Mononuclear cell (primary cell): Measurements from ENCODE around the gene ITGBL1. TPM values are rescaled to one million over a fixed set of nuclear protein-coding genes. Genes with fewer than 3 reads are reported as not detected.

Experiments used
- H3K27me3 ChIP-seq: 2 replicates; pipeline ENCODE4 v1.6.0; 2011; ENCODE audit warnings: low read length, control low read depth; ENCODE audit not compliant: insufficient read depth
- H3K4me1 ChIP-seq: 2 replicates; pipeline ENCODE4 v1.5.1; 2011; ENCODE audit warnings: mild to moderate bottlenecking, low read length, control low read depth; ENCODE audit not compliant: insufficient read depth
- H3K4me3 ChIP-seq: 2 replicates; pipeline ENCODE4 v1.5.1; 2011; ENCODE audit warnings: mild to moderate bottlenecking, low read length, moderate library complexity
- H3K9me3 ChIP-seq: 2 replicates; pipeline ENCODE4 v1.5.1; 2011; ENCODE audit warnings: low read depth, mild to moderate bottlenecking, control low read depth, low read length
- total RNA-seq: library from RNA; depleted of rRNA; stranded (reverse); fragments of >200 nt; gene quantifications from one replicate; pipeline ENCODE4 v1.2.3, GENCODE V29; 2012

Gene ITGBL1
- total RNA-seq, 1 donor = not detected

DNA sequence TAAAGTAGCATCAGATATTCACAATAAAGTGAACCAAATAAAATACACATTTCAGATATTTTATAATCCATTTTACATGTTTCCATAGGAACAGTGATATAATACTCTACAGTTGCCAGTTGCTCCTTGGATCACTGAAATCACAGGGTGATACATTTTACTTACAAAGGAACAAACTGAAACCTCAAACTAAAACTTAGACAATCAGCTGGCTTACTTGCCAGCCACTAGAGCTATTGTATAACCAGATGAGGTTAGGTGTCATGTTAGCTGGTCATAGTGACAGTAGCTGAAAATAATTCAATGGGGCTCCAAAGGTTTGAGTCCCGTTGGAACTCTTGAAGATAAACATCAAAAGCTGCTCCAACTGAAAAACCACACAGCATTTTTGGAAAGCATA is 274.6 kb downstream of the ITGBL1 start:
- H3K4me1 ChIP-seq = no peaks in the 10 kb centered on the region
- no peaks in the 10 kb centered on the region for H3K27me3 ChIP-seq
- no peaks in the 10 kb centered on the region for H3K9me3 ChIP-seq
- H3K4me3 ChIP-seq = no peak overlapping the region

DNA sequence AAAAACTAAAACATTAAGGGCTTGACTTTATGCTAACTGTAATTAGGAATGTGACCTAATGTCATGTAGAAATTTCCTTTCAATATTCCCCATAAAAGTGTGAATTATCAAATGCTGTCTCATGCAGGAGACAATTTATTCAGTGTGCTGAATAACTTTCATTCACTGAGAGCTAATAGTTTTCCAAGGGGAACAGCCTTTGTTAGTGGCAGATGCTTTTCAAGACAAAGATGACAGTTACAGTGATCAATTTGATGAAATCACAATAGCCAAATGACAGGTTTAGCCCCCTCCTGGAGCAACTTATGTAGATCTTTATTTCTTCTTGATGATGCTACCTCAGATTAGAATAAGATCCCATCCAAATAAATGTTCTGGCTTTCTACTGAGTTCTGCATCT is 275.5 kb downstream of the ITGBL1 start:
- Histone ChIP-seq H3K9me3 (no peaks in the 10 kb centered on the region), H3K27me3 (no peaks in the 10 kb centered on the region), H3K4me3 (no peak overlapping the region), H3K4me1 (no peaks in the 10 kb centered on the region)

DNA sequence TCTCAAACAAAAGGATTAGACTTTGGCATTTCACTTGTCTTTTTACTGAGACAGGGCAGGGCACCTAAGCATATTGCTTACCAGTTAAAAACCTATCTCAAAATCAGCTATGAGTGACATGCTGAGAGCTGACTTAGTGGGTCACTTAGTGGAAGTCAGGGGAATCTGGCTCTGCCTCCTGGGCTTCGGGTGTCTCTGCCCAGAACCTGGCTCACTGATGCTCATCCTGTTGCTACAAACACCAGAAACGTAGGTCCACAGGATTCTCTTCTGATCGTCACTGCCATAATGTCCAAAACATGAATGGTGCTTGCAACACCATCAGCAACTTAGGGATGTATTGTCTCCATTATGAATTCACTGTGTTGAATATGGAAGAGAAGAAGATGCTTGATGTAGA is 276.1 kb downstream of the ITGBL1 start:
- H3K9me3 ChIP-seq = no peaks in the 10 kb centered on the region
- no peak overlapping the region for H3K4me3 ChIP-seq
- no peaks in the 10 kb centered on the region for H3K4me1 ChIP-seq

DNA sequence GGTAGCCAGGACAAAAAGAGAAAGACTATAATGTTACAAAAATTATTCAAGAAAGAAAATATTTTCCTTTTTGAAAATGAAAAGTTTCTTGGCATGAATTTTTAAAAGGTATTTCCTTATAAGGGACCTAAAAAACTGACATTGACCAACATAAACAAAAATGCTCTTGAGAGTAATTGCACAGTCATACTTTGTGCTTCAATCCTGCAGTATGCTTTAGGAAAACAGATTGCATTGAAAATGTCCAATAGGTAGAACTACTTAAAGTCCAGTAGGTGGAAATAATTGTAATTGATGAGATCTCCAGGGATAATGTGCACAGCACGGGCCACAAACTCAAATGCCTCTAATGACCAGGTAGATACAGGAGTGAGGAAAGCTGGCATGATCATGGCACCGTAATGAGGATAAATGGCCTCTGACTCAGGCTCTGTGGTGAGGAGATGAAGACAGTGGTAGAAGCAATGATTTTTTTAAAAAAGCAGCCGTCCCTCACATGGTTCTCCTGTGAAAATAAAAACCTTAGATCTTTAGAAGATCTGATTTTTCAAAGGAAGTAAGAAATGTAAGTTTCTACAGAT is 278.0 kb downstream of the ITGBL1 start:
- H3K4me3 ChIP-seq = no peak overlapping the region
- no peaks in the 10 kb centered on the region for H3K9me3 ChIP-seq
- no peaks in the 10 kb centered on the region for H3K27me3 ChIP-seq
- H3K4me1 ChIP-seq = no peaks in the 10 kb centered on the region

More for the DNA sequence above, 276.1 kb downstream of the ITGBL1 start:
- no peaks in the 10 kb centered on the region for H3K27me3 ChIP-seq

DNA sequence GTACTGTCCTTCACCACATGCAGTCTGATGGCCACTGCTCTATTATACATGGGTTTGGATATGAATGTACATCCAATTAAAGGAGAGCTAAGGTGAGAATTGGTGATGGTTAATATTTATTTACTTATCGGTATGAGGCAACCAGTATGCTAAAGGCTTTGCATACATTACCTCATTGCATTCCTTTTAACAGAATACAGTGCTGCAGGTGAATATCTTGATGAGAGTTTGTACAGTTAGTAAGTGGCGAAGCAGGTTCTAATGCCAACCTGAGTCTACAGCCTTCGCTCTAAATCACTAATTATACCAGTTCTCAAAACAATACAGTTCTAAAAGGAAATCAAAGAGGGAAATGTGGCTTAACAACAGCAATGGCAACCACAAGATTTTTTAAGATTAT is 284.1 kb downstream of the ITGBL1 start:
- no peaks in the 10 kb centered on the region for H3K9me3 ChIP-seq
- no peaks in the 10 kb centered on the region for H3K27me3 ChIP-seq
- no peak overlapping the region for H3K4me3 ChIP-seq

DNA sequence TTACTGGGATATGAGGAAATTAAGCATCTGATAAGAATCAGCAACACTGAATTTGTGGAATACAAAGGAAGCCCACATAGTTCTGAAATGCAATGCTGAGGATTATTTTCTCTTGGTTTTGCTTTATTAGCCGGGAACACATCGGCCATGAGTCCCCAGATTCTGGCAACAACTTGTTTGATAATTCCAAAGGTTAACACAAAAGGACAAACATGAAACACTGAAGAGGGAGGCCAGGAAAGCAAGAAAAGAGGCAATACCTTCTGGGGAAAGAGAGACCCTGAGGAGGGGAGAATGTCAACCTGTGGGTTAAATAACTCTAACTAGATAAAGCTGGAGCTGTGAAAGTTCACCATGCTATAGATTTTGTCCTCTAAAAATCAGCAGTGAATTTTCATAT is 285.9 kb downstream of the ITGBL1 start:
- H3K9me3 ChIP-seq = no peaks in the 10 kb centered on the region

More for the DNA sequence above, 284.1 kb downstream of the ITGBL1 start:
- no peaks in the 10 kb centered on the region for H3K4me1 ChIP-seq

DNA sequence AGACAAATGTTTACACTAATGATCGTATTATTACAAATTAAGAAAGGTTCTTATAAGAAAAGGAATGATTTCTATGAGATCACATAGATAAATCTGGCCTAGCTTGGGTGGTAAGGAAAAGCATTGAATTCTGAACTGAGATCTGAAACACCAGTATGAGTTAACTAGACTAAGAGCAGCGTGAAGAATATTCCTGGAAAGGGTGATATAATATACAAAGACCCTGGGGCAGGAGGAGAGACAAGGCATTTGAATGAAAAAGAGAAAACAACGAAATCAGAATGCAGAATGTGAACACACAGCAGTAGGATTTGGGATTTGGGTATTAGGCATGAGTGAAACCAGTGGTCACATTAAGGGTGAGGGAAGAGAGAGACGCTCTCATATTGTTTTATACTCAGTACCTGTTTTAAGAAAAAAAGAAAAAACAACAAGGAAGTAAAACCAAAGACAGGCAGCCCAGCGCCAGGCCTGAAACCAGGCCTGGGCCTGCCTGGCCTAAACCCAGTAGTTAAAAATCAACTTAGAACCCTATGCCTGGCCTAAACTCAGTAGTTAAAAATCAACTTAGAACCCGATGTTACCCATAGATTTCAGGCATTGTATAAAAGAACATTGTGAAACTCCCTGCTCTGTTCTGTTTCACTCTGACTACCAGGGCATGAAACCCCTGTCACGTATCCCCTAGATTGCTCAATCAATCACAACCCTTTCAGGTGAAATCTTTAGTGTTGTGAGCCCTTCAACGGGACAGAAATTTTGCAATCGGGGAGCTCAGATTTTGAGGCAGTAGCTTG is 287.1 kb downstream of the ITGBL1 start:
- H3K27me3 ChIP-seq = no peaks in the 10 kb centered on the region
- no peaks in the 10 kb centered on the region for H3K9me3 ChIP-seq
- no peaks in the 10 kb centered on the region for H3K4me1 ChIP-seq
- no peak overlapping the region for H3K4me3 ChIP-seq

More for the DNA sequence above, 285.9 kb downstream of the ITGBL1 start:
- no peak overlapping the region for H3K4me3 ChIP-seq
- no peaks in the 10 kb centered on the region for H3K4me1 ChIP-seq
- H3K27me3 ChIP-seq = no peaks in the 10 kb centered on the region

DNA sequence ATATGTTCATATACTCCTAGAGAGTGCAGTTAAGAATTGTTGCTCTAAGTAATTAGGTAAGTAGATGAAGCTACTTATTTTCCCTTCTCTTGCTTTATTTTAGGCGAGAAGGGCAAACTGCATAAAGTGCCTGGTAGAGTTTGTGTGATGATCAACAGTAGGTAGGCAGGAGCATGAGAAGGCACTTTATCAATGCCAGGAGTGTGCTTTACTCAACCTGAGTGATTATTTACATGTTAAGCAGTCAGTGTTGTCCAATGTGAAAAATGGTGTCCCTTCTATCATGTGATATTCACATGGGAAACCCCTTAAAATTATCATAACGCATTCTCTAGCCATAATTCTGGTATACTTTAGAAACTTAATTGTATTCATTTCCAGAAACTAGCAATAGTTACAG is 294.0 kb downstream of the ITGBL1 start:
- Histone ChIP-seq H3K4me3 (no peak overlapping the region), H3K27me3 (no peaks in the 10 kb centered on the region), H3K9me3 (no peaks in the 10 kb centered on the region), H3K4me1 (no peaks in the 10 kb centered on the region)

DNA sequence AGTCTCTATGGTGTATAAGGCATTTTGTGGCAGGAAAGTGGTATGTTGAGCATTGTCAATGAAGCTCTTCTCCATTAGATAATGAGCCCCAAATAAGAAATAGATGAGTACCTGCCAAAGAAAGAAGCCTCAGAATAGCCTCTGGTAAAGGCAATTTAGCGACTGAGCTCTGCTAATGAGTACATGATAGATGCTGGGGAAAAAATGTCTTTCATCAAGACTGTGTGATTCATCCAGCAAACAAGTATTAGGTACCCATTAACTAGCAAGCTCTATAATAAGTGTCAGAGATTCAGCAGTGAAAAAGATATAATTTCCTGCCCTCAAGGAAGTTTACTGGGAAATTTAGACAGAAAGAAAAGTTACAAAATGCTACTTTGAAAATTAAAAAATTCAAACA is 294.6 kb downstream of the ITGBL1 start:
- no peaks in the 10 kb centered on the region for H3K4me1 ChIP-seq

DNA sequence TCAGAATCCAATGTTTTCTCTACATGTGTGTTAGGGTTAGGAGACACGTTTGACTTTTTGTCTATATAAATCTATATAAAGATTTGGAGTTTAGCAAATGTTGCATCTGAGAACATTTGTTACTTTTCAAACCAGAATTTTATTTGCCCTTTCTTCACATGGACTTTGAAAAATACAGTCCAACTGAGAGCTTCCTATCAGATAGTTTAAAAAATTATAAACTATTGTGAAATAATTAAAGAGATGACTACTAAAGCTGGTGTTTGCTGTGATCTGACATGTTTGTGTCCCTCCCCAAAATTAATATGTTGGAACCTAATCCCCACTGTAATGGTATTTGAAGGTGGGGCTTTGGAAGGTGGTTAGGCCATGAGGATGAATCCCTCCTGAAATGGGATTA is 297.1 kb downstream of the ITGBL1 start:
- Histone ChIP-seq H3K4me3 (no peak overlapping the region), H3K9me3 (no peaks in the 10 kb centered on the region), H3K4me1 (no peaks in the 10 kb centered on the region), H3K27me3 (no peaks in the 10 kb centered on the region)

More for the DNA sequence above, 294.6 kb downstream of the ITGBL1 start:
- Histone ChIP-seq H3K27me3 (no peaks in the 10 kb centered on the region), H3K4me3 (no peak overlapping the region), H3K9me3 (no peaks in the 10 kb centered on the region)

DNA sequence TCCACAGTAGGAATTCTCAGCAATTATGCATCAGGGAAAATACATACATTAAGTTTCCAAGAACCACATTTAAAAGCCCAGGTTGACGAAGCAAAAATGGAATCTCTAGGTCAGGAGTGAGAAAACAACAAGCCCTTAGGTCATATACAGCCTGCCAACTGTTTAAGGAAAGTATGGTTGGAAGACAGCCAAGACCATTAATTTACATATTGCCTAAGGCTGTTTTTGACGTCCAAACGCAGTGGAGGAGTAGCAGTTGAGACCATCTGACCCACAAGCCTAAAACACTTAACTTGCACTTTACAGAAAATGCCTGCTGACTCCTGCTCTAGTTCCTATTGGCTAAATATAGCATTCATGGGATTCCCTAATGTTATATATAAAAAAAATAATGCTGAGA is 299.0 kb downstream of the ITGBL1 start:
- H3K4me1 ChIP-seq = no peaks in the 10 kb centered on the region
- no peaks in the 10 kb centered on the region for H3K9me3 ChIP-seq
- no peak overlapping the region for H3K4me3 ChIP-seq
- no peaks in the 10 kb centered on the region for H3K27me3 ChIP-seq

DNA sequence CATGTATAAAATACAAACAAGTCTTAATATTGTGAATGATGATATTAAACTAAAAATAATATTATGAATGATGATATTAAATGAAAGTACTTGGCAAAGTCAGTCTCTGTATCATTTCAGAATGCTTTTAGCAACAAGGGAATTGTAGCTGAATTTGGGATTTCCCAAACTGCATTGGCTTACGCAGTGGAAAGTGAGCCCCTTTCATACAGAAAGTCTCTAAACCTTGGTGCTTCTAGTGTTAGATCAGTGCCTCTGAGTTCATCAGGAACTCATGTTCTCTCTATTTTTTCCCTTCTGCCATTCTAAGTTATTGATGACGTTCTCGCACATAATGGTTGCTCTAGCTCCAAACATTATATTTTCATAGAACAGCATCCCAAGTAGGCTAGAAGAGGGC is 300.0 kb downstream of the ITGBL1 start:
- Histone ChIP-seq H3K4me1 (no peaks in the 10 kb centered on the region), H3K4me3 (no peak overlapping the region), H3K9me3 (no peaks in the 10 kb centered on the region), H3K27me3 (no peaks in the 10 kb centered on the region)

DNA sequence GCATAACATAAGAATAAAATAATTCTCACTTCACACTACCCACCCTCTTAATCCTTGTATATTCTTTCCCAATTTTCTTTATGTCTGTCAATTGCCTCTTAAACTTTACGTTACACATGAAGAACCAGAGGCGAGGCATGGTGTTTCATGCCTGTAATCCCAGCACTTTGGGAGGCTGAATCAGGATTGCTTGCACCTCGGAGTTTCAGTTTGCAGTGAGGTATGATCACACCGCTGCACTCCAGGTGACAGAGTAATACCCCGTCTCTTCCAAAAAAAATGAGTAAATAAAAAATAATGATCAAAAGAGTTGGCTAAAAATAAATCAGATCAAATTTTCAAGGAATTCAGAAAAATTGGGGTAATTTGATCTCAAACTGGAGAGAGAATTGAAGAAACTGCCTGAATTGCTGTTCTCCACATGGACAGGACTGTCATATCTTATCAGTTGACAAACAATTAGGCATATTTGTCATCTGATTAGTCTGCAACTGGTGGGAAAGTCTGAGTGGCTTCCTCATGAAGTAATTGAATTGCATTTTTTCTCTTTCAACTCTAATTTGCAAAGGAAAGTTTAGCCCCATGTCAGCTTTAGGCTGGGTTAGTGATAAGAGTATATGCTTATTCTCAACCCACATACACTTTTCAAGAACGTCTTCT is 302.9 kb downstream of the ITGBL1 start:
- no peaks in the 10 kb centered on the region for H3K27me3 ChIP-seq
- no peaks in the 10 kb centered on the region for H3K4me1 ChIP-seq
- no peaks in the 10 kb centered on the region for H3K9me3 ChIP-seq
- no peak overlapping the region for H3K4me3 ChIP-seq

DNA sequence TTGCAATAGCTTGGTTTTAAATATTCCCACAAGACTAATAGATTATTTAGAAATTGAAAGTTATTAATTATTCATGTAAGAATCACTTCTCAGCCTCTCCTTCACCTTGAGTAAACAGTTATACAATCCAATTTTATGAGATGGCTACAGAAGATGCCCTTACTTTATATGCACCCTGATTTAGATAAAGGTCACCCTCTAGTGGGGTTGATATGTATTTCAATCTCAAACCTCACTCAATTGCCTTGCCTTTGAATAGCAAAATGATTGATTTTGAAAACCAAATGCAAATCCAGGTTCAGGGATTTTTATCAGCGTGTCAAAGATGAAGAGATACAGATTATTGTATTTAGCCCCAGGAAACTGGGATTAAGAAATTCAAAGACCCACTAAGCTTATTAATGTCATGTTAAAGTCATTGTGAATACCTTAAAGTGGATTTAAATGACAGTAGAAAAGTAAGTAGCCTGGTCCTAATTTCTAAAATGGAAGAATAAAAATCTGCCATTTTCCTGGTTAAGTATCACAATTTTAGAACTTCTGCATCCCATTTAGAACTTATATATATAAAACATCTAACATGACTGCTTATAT is 305.1 kb downstream of the ITGBL1 start:
- no peaks in the 10 kb centered on the region for H3K4me1 ChIP-seq
- H3K9me3 ChIP-seq = no peaks in the 10 kb centered on the region
- no peaks in the 10 kb centered on the region for H3K27me3 ChIP-seq
- no peak overlapping the region for H3K4me3 ChIP-seq

DNA sequence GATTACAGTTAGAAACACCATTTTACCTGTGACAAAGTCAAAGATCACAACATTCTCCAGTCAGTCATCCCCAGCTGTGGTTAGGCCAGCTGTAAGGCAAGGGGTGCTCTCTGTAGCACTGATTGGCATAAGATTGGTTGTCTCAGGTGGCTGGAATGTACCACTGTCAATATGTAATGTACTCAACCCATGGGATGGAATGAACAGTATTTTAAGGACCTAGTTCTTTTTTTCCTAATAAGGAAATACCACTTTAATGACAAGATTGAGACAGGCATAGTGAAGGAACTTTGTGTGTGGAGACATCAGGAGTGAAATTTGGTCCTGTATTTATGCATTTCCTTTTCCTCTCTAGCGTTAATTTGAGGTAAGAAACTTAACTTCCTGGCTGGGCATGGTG is 310.7 kb downstream of the ITGBL1 start:
- H3K4me3 ChIP-seq = no peak overlapping the region
- H3K27me3 ChIP-seq = no peaks in the 10 kb centered on the region
- no peaks in the 10 kb centered on the region for H3K4me1 ChIP-seq
- H3K9me3 ChIP-seq = no peaks in the 10 kb centered on the region
